Panc1 (cell line): Measurements from ENCODE around the gene API5.

ENCODE experiments used
- CTCF ChIP-seq: fragments of 450-650 bp; IDR thresholded peaks from 2 replicates; pipeline ENCODE4 v1.5.1; 2017; ENCODE audit warnings: mild to moderate bottlenecking
- POLR2AphosphoS5 ChIP-seq: IDR thresholded peaks from 2 replicates; pipeline ENCODE4 v1.6.1; 2012; ENCODE audit warnings: mild to moderate bottlenecking, low read depth, low read length, moderate library complexity
- REST ChIP-seq, 2 experiments: IDR thresholded peaks; 2 replicates each; pipeline ENCODE4 v1.6.1; 2011 to 2012; ENCODE audit warnings: low read depth in 2 of 2, control low read depth in 1 of 2, low read length in 1 of 2, mild to moderate bottlenecking in 1 of 2, moderate library complexity in 1 of 2; ENCODE audit not compliant: insufficient read depth in 1 of 2
- SIN3A ChIP-seq: IDR thresholded peaks from 2 replicates; pipeline ENCODE4 v1.6.1; 2012; ENCODE audit warnings: low read depth, mild to moderate bottlenecking, low read length, moderate library complexity, borderline replicate concordance; ENCODE audit not compliant: insufficient read depth
- TCF7L2 ChIP-seq: IDR thresholded peaks from 2 replicates; pipeline ENCODE4 v1.6.1; 2011; ENCODE audit warnings: mild to moderate bottlenecking, low read depth, low read length, inconsistent platforms

- TF ChIP-seq CTCF (no peak), TCF7L2 (peak; percentile 26; the same call in 1 of the 2 replicates), SIN3A (0 out of 2 replicates have a peak, but pooled peaks have one; percentile 82), REST (IDR thresholded peaks at IDR 0.05; ENCODE audit: insufficient read depth in 1 of 2, low read depth in 2 of 2, low read length in 1 of 2) (no peak), POLR2AphosphoS5 (peak; percentile 92)
Measured at GRCh38 chr11:43358801-43359421, 47.1 kb downstream of the API5 start, which contains the start of gene TTC17.
